HG03378 (cell line): Measurements from ENCODE around the gene TACR2.

Experiments
- ATAC-seq: cut with Tn5 transposase; IDR thresholded peaks from one replicate; pipeline ENCODE4 v1.9.1; 2021; ENCODE audit warnings: mild to moderate bottlenecking, moderate library complexity; ENCODE audit not compliant: unreplicated experiment

TACR2 gene

GRCh38 chr10:69405221-69405620, 11.5 kb downstream of the TACR2 start:
- no peak for ATAC-seq

GRCh38 chr10:69404786-69405185, 11.9 kb downstream of the TACR2 start:
- ATAC-seq = no peak

GRCh38 chr10:69403519-69403918, 13.2 kb downstream of the TACR2 start:
- no peak for ATAC-seq

GRCh38 chr10:69403066-69403465, 13.7 kb downstream of the TACR2 start:
- no peak for ATAC-seq

- no peak for ATAC-seq
Observed at GRCh38 chr10:69402386-69402785, 14.3 kb downstream of the TACR2 start.

- ATAC-seq = no peak
Observed at GRCh38 chr10:69401416-69401815, 15.3 kb downstream of the TACR2 start.

GRCh38 chr10:69400936-69401335, 15.8 kb downstream of the TACR2 start:
- no peak for ATAC-seq

- no peak for ATAC-seq
Observed at GRCh38 chr10:69398466-69398865, 18.3 kb downstream of the TACR2 start.

- no peak for ATAC-seq
Observed at GRCh38 chr10:69397972-69398371, 18.7 kb downstream of the TACR2 start.

- no peak for ATAC-seq
Observed at GRCh38 chr10:69394020-69394419, 22.7 kb downstream of the TACR2 start.

GRCh38 chr10:69392481-69393000, 24.2 kb downstream of the TACR2 start:
- peak; percentile 74 for ATAC-seq

- no peak for ATAC-seq
Observed at GRCh38 chr10:69391158-69391557, 25.6 kb downstream of the TACR2 start.

- ATAC-seq = no peak
Observed at GRCh38 chr10:69389827-69390490, 26.8 kb downstream of the TACR2 start.

GRCh38 chr10:69388488-69388887, 28.2 kb downstream of the TACR2 start:
- ATAC-seq = no peak

GRCh38 chr10:69387500-69387899, 29.2 kb downstream of the TACR2 start:
- ATAC-seq = no peak

- no peak for ATAC-seq
Observed at GRCh38 chr10:69385454-69386350, 31.0 kb downstream of the TACR2 start.

- no peak for ATAC-seq
Observed at GRCh38 chr10:69384320-69384719, 32.4 kb downstream of the TACR2 start.

GRCh38 chr10:69383558-69383957, 33.2 kb downstream of the TACR2 start:
- ATAC-seq = no peak

GRCh38 chr10:69382382-69383117, 34.2 kb downstream of the TACR2 start:
- no peak for ATAC-seq

- no peak for ATAC-seq
Observed at GRCh38 chr10:69379800-69380199, 36.9 kb downstream of the TACR2 start.

- ATAC-seq = no peak
Observed at GRCh38 chr10:69377933-69378332, 38.8 kb downstream of the TACR2 start.
